NCI-H2029 (cell line): ENCODE data around the gene KLF1.
"Not testable (repeated sequence)": the region's sequence is repeated elsewhere in the genome, so short reads cannot be mapped to it uniquely, and the experiment has no call there.

Experiments used
- DNase-seq: peaks from one replicate; lab custom pipeline; 2025; lab: John Stamatoyannopoulos, UW

KLF1 gene

DNA sequence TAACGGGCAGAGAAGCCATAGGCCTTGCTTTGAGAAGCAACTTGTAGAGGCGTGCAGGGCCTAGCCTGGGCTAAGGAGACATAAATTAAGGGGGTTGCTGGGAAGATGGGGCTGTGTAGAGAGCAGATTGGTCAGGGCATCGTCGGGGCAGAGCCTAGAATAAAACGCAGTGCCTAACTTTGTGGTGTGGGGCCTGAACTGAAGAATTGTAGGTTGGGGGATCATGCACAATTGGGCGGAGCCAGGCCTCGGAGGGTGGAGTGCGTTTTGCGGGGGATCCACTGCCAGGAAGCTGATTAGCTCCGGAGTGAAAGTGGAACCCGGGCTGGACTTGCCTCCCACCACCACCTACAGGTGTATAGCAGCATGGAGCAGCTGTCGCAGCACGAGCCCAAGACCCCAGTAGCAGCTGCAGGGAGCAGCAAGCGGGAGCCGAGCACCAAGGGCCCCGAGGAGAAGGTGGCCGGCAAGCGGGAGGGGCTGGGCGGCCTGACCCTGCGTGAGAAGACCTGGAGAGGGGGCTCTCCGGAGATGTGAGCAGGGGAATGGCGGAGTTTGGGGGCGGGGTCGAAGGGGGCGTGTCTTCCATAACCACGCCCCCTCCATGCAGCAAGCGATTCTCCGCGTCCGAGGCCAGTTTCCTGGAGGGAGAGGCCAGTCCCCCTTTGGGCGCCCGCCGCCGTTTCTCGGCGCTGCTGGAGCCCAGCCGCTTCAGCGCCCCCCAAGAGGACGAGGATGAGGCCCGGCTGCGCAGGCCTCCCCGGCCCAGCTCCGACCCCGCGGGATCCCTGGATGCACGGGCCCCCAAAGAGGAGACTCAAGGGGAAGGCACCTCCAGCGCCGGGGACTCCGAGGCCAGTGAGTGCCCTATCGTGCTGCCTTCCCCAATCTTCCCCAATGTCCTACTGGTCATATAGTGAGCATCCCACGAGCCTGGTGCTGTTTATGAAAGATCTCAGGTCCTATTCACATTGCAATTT is 19.6 kb downstream of the KLF1 start:
- peak; percentile 79 for DNase-seq

DNA sequence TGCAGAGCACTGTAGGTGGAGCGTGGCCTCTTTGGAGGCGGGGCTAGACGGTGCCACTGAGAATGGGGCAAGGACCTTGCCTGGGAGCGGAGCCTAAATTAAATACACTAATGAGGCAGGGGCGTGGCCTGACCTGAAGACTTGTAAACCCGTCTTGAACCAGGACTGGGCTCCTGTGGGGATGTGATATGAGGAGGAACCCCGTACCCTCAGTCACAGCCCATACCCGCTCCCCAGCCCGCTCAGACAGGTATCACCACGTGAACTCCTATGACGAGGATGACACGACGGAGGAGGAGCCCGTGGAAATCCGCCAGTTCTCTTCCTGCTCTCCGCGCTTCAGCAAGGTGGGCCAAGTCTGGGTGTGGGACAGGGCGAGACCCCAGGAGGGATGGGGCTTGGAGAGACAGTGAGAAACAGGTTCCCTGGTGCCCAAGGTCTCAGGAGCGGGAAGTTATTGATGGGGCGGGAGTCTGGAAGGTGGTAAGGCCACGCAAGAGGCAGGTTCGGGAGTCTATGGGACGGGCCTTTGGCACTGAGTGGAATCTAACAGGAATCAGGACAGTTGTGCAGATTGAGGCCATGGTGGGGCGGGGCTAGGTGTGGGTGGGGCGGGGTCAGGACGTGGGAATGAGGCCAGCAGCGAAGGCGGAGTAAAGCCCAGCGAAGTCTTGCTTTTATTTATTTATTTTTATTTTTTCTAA is 20.4 kb downstream of the KLF1 start:
- DNase-seq, result no peak

DNA sequence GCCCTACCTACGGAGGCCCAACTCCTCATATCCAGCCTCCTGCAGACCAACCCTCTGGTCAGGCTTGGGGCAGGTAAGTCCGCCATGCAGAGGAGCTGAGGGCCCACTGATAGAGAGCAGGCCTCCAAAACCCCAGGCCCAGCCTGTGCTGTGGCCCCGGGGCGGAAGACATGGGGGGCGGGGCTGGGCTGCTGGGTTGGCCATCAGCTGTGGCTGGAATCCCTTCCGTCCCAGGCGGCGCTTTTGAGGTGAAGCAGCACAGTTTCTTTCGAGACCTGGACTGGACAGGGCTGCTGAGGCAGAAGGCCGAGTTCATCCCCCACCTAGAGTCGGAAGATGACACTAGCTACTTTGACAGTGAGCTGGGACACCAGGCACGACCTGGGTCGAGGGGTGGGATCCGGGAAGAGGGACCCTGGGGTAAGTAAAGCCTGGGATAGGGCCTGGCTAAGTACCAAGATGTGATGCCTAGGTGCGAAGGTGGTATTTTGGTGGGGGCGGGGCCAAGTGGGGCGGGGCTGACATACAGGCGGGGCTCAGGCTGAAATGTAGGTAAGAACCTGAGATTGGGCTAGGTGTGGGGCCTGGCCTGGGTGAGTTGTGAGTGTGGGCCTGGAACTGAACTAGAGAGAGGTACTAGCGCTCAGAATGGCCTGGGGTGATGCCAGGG is 21.1 kb downstream of the KLF1 start:
- no peak for DNase-seq

DNA sequence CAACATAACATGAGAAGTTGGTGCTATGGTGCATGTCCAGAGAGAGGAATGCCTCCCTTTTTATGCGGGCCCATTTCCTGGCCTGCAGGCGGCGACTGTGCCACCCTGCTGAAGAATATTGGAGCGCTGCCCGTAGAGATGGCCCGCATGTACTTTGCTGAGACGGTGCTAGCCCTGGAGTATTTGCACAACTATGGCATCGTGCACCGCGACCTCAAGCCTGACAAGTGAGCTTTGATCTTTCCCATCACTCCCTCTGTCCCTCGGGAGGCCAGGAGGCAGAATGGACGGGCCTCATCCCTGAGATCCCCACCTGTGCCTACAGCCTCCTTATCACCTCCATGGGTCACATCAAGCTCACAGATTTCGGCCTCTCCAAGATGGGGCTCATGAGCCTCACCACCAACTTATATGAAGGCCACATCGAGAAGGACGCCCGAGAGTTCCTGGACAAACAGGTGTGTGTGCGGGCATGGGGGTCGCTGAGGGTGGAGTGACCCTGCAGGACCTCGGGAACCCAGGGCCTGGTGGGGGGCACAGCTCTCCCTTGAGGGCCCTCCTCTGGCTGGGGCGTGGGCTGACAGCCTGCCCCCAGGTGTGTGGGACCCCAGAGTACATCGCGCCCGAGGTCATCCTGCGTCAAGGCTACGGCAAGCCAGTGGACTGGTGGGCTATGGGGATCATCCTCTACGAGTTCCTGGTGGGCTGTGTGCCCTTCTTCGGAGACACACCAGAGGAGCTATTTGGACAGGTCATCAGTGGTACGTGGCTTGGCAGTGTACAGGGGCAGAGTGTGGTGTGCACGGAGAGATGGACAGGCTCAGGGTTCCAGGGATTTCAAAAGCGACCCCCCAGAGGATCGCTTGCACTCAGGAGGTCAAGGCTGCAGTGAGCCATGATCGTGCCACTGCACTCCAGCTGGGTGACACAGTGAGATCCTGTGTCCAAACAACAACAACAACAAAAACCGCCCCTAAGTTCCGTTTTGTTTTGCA is 22.0 kb downstream of the KLF1 start:
- DNase-seq, result peak; percentile 70

DNA sequence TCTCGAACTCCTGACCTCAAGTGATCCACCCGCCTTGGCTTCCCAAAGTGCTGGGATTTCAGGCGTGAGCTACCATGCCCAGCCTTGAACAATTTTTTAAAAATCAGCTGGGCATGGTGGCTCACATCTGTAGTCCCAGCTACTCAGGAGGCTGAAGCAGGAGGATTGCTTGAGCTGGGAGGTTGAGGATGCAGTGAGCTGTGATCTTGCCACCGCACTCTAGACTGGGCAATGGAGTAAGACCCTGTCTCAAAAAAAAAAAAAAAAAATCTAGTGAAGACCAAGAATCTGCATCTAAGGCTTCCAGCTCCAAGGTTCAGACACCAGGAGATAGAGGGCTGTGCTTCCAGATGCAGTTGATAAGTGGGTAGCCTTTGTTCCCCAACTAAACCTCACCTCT is 22.9 kb downstream of the KLF1 start:
- no peak for DNase-seq

DNA sequence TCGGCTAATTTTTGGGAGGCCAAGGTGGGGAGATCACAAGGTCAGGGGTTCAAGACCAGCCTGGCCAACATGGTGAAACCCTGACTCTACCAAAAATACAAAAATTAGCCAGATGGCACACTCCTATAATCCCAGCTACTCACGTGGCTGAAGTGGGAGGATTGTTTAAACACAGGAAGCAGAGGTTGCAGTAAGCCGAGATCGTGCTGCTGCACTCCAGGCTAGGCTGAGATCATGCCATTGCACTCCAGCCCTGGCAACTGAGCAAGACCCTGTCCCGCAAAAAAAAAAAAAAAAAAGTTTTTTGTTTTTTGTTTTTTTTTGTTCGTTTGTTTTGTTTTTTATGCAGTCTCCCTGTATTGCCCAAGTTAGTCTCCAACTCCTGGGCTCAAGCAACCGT is 27.5 kb downstream of the KLF1 start:
- no peak for DNase-seq

DNA sequence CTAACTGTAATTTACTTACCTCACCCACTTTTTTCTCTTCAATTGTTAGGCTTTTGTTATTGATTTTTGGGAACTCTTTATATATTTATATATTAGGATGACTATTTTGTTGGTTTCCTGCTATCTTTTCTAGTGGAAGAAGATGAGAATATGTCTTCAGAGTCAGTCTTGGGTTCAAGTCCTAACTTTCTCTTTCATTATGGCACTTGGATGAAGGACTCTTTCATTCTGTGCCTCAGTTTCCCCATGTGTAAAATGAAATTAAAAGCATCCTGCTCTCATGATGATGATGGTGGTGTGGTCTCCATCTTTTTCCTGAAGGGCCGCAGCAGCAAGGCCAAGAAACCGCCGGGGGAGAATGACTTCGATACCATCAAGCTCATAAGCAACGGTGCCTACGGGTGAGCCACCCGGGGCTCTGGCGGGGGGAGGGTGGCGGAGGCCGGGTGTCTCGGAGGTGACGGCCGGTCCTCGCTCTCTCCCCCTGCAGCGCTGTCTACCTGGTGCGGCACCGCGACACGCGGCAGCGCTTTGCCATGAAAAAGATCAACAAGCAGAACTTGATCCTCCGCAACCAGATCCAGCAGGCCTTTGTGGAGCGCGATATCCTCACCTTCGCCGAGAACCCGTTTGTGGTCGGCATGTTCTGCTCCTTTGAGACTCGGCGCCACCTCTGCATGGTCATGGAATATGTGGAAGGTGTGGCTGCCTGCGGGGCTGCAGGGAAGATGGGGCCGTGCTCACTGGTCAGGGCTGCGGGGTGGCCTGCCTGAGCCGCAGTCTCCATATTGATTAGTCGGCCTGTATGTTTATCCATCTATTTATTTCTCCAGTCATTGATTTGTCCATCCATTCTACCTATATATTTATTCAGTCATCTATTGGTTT is 28.7 kb downstream of the KLF1 start:
- DNase-seq, result no peak

DNA sequence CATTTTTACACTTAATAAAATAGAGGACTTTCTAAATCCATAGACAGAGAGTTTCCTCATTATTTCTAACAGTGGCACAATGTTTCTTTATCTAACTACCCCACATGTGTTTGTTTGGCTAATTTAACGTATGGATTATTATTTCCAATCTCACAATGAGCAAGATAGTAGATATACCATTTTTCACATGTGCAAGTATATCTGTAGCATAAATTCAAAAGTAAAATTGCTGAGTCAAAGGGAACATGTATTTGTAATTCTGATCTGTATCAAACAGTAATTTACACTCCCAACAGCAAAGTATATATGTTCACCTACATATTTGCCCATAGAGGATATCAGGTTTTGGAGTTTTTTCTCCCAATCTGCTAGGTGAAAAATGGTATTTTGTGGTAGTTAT is 30.3 kb downstream of the KLF1 start:
- no peak for DNase-seq

DNA sequence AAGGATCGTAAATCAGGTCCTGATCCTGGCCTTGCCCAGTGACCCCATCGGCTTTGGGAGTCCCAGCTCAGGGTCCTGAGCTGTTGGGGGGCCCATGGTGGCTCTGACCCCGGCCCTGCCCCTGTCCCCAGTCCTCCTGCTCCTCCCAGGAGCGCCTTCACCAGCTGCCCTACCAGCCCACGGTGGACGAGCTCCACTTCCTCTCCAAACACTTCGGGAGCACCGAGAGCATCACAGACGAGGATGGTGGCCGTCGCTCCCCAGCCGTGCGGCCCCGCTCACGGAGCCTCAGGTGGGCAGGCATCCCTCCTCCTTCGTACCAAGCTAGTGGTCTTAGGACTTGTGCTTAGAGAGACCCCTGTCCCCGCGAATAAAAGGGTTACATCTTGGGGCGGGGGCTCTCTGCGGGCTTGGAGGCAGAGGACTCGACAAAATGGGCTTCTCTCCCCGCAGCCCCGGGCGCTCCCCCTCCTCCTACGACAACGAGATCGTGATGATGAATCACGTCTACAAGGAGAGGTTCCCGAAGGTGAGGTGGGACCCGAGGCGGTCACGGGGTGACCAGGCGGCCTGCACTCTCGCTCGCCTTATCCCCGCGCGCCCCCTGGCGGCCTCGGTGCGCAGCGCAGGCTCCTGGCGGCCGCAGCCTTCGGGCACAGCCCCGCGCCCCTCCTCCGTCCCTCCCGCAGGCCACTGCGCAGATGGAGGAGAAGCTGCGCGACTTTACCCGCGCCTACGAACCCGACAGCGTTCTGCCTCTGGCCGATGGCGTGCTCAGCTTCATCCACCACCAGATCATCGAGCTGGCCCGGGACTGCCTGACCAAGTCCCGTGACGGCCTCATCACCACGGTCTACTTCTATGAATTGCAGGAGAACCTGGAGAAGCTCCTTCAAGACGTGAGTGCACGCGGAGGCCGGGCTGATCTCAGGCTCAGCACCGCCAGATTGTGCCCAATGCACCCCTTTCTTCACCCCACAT is 39.6 kb downstream of the KLF1 start:
- DNase-seq, result peak; percentile 46

DNA sequence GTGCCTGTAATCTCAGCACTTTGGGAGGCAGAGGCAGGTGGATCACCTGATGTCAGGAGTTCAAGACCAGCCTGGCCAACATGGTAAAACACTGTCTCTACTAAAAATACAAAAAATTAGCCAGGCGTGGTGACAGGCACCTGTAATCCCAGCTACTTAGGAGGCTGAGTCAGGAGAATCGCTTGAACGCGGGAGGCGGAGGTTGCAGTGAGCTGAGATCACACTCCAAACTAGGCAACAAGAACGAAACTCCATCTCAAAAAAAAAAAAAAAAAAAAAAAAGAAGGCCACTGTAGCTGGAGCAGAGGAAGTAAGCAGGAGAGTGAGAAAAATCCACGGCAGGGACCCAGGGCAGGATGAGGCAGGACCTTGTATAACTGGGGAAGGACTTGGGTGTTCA is 40.4 kb downstream of the KLF1 start:
- DNase-seq, result not testable (repeated sequence)

DNA sequence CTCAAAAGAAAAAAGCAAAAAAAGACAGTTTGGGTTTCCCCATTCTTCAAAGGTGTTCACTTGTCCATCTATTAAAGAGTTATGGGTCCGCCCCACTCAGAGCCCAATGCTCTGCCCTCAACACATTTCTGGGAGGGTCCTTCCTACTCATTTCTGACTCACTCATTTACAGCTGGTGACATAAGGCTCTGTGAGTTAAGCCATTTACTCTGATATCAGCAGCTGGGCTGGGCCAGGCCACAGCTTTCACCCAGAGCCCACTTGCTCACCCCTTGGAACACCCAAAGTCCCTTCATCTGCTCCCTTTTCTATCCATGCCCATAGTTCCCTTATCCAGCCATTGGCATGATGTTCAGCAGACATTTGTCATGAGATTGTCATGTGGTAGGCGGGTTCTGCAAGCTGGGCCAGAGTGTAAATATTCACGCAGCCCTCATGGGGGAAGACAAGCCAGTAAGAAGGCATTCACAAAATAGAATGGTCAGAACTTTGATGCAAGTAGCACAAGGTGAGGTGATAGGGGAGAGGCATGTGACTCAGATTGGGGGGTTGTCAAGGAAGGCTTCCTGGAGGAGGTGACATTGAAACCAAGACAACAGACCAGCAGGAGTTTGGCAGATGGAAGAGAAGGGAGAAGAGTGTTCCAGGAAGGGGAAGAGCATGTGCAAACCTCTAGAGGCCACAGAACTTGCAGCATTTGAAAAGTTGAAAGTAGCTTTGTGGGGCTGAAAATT is 42.8 kb downstream of the KLF1 start:
- no peak for DNase-seq

DNA sequence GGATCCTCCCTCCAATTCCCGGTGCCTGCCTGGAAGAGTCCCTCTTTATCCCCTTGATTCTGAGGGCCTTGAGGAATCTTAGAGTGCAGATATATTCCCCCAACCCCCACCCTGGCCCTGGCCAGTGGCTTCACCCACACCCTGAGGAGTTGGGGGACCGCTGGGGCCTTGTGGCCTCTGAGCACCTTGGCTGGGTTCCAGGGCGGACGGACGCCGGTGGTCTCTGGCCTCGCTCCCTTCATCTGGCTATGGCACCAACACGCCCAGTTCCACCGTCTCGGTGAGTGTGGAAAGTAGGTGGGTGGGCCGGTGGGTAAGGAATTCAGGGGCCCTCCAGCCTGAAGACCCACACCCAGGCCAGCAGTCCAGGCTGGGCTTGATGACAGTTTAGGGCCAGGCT is 43.7 kb downstream of the KLF1 start:
- no peak for DNase-seq

DNA sequence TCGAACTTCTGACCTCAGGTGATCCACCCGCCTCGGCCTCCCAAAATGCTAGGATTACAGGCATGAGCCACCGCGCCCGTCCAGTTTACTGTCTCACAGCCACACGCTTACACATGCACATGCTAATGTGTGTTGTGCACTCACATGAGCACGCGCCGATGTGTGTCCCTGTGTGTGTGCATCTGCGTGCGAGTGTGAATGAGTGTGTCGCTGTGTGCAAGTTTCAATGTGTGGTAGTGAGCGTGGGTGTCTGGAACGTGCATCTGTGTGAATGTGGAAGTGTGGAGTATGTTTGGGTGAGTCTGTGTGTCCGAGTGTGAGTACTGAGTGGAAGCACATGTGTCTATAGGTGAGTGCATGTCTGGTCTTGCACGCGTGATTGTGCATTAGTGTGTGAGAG is 44.5 kb downstream of the KLF1 start:
- DNase-seq, result no peak

DNA sequence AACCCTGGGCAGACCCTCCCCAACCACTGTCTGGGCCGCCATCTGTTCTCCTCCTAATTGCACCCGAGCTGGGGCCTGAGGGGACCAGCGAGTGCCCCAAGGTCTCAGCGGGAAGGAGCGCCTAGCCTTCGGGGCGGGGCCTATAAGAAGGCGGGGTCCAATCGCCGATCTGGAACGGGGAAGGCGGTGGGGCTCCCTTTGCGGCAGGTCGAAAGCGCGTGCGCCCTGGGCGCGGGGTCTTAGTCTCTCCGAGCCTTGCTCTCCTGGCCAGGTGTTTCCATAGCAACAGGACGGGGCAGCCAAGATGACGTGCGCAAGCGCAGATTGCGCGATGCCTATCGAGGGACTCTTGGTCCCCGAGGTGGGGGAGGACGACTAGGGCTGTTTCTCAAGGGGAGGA is 45.9 kb downstream of the KLF1 start:
- peak; percentile 90 for DNase-seq

DNA sequence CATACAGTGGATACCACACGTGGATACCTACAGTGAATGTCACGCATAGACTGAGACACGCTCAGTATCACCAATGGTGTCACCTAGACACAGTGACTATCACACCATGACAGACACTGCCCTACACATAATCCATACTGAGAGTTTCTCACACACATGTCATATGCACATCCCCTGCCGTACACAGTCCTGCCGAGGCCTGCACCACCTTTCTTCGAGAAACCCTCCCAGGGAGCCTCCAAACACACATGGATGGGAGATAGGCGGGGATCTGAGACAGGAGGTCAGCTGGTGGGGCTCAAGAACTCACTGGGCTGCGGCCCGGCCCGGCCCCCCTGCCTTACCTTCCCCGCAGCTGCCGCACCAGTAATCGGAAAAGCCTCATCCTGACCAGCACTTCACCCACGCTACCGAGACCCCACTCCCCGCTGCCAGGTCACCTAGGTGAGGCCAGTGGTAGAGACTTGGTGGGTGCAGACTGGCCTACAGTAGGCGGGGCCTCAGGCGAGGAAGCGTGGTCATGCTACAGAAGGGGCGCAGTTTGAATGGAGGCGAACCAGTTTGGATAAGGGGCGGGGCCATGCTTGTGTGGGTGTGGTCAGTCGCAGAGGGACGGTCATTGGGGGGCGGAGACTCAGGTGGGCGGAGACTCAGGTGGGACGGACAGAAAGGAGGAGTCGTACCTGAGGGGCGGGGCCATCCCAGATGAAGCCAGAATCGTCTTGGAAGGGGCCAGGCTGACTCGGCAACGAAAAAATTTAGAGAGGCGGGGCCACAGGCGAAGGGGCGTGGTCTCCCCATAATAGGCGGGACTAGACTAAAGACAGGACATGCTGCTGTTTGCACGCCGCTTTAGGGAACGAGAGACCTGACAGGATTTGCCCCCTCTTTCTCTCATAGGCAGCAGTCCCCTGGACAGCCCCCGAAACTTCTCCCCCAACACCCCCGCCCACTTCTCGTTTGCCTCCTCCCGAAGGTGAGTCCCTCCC is 46.6 kb downstream of the KLF1 start:
- DNase-seq, result peak; percentile 94

DNA sequence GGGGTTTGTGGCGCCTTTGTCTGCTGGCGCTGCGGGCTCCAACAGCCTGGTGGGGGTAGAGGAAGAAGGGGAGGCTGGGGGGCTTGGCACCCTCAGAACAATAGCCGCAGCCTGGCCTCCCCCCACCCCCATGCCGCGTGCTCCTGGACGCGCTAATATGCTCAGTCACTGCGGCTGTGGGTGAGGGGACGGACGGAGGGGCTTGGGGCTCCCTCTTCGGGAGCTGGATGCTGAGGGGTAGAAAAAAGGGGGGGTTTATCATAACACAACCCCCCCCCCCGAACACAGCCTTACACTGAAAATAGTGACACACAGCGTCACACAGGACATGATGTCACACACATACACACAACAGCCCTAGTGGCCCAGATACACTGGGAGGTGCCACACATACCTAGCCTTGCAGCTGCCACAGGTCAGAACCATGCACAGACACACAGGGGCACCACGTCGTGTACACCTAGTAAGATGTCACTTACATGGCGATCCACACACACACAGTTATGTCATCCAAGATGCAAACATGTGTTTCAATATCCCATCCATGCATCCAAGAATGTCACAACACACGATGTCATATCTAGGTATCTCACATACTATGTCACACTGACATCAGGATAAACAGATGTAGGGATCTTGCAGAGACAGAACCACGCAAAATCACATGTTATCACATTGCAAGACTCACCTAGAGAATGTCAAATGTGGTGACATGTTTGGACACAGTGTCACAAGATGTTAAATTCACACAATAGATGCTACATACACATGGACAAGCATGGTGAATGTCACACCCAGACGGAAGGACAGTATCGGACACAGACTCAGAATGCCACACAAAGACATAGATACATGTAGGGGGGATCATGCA is 47.9 kb downstream of the KLF1 start:
- peak; percentile 37 for DNase-seq
